D721Med (cell line): ENCODE data around the gene MAGOH.
A peak's percentile ranks its signal among the peaks of the same experiment; 100 is the strongest.

Experiments
- DNase-seq: peaks from one replicate; pipeline ENCODE4 v3.0.0; 2011; ENCODE audit warnings: low spot score; ENCODE audit not compliant: insufficient read length
- FAIRE-seq: peaks from 2 replicates; lab custom pipeline; 2011; peaks lifted over from hg19 to GRCh38; lab: Jason Lieb, UNC
- CTCF ChIP-seq: IDR thresholded peaks from 2 replicates; pipeline ENCODE4 v1.5.1; 2012; ENCODE audit warnings: mild to moderate bottlenecking, control low read depth; ENCODE audit not compliant: insufficient read depth; ENCODE audit errors: missing control alignments

Gene MAGOH

DNA sequence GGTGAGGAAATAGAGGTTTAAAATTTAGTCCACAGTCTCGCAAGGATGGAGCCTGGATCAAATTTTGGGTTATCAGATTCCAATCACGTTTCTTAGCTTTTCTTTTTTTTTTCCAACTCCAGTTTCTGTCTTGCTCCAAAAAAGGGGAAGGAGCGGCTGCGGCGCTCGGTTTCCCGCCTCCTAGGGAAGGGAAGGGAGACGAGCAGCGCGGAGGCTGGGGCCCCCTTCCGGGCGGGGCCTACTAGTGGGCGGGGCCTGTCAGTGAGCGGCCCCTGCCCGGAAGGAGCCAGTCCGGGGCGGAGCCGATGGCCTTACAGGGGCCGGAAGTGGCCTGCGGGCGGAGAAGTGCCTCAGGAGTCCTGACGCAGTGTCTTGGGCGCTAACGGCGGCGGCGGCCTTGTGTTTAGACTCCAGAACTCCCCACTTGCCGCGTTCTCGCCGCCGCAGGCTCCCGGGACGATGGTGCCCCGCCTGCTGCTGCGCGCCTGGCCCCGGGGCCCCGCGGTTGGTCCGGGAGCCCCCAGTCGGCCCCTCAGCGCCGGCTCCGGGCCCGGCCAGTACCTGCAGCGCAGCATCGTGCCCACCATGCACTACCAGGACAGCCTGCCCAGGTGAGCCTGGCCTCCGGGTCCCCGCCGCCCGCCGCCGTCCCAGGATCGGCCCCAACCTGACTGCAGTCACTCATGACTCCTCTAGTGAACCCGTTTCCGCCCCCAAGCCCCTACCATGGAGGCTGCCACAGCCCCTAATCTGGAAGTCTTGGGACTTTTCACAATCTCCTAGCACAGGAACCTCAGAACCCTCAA is 41.6 kb downstream of the MAGOH start, which contains the start of gene CPT2:
TSS of gene CPT2 (plus strand) at position 340 of the 806 bp plus-strand sequence. CDS start at position 460, 120 bp downstream.
- no peak for TF ChIP-seq CTCF
- DNase-seq = peak; percentile 92
- FAIRE-seq = no peak

GRCh38 chr1:53196017-53196484 is 42.3 kb downstream of the MAGOH start:
- no peak for FAIRE-seq

GRCh38 chr1:53195246-53196016 is 42.9 kb downstream of the MAGOH start:
- FAIRE-seq (no peak), DNase-seq (no peak)
- TF ChIP-seq CTCF = no peak

More at GRCh38 chr1:53196017-53196484, 42.3 kb downstream of the MAGOH start:
- DNase-seq = no peak
- TF ChIP-seq CTCF = no peak

- DNase-seq (no peak), FAIRE-seq (no peak)
- TF ChIP-seq CTCF = no peak
Measured at GRCh38 chr1:53190210-53190611, 48.1 kb downstream of the MAGOH start.

DNA sequence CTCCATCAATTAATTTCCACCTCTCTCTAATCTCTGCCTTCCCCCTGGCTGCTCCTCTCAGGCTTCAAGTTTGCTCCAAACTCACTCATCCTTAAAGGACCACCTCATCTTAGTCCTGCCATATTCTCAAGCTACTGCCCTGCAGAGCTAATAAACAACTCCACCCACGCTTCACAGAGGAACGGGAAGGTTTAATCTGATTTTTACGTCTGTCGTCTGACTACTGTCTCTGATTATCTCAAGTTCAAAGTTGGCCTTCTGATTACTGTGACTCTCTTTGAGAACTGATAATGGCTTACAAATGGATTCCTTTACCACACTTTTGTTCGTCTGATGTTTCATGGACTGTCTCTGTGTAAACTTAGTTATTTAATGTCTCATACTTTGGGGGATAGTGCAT is 49.3 kb downstream of the MAGOH start:
- no peak for TF ChIP-seq CTCF
- DNase-seq (no peak), FAIRE-seq (no peak)

- FAIRE-seq = no peak
- no peak for DNase-seq
- no peak for TF ChIP-seq CTCF
Measured at GRCh38 chr1:53188099-53188498, 50.2 kb downstream of the MAGOH start.
